Right kidney (tissue), 1 donor: ENCODE measurements around the gene SFRP5.

ENCODE experiments used
- DNase-seq: peaks from one replicate; pipeline ENCODE4 v3.0.0-alpha.2; 2016

The SFRP5 gene

DNA sequence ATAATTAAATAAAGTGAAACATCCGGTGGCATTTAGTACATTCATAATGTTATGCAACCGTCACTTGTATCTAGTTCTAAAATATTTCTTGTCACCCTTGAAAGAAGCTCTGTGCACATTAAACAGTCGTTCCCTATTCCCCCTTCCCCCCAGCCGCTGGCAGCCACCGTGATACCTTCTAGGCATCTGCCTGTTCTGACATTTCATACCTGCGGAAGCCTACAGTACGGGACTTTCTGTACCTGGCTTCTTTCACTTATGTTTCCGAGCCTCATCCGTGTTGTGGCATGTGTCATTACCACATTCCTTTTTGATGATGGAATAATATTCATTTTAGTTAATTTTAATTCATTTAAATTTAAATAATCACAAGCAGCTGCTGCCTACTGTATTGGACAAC is 13.9 kb upstream of the SFRP5 start:
- DNase-seq, result no peak

DNA sequence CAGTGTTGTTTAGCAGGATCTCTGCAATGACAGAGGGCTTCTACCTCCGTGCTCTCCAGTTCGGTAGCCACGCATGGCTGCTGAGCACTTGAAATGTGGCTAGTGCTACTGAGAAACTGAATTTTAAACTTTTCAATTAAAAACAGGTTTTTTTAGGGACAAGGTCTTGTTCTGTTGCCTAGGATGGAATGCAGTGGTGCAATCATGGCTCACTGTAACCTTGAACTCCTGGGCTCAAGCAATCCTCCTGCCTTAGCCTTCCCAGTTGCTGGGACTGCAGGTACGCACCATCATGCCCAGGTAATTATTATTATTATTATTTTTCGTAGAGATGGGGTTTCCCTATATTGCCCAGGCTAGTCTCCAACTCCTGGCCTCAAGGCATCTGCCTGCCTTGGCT is 13.4 kb upstream of the SFRP5 start:
- no peak for DNase-seq

DNA sequence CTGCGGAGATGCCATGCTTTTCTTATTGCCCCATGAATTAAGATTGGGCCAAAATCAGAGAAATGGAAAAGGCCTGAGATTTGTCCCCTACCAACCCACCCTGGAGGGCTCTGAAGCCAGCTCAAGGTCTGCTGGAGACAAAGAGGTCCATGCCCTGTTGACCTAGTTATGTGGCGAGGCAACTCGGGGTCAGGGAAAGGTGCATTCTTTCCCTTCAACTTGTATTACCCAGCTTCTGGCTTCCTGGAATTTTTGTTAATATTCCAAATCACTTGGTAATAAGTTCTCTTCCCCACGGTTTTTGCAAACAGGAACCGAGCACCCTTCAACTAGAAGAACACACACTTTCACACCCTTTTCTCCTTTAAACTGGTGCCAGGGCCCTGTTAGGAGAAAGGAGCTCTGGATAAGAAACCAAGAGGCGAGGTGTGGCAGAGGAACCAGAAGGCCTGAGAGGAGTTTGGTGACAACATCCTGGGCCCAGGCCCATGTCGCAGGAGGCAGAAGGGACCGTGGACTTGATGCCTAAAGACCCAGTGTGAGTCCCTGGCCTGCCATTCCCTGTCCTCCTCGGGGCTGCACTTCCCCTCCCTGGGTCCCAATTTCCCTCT is 12.5 kb upstream of the SFRP5 start:
- no peak for DNase-seq

DNA sequence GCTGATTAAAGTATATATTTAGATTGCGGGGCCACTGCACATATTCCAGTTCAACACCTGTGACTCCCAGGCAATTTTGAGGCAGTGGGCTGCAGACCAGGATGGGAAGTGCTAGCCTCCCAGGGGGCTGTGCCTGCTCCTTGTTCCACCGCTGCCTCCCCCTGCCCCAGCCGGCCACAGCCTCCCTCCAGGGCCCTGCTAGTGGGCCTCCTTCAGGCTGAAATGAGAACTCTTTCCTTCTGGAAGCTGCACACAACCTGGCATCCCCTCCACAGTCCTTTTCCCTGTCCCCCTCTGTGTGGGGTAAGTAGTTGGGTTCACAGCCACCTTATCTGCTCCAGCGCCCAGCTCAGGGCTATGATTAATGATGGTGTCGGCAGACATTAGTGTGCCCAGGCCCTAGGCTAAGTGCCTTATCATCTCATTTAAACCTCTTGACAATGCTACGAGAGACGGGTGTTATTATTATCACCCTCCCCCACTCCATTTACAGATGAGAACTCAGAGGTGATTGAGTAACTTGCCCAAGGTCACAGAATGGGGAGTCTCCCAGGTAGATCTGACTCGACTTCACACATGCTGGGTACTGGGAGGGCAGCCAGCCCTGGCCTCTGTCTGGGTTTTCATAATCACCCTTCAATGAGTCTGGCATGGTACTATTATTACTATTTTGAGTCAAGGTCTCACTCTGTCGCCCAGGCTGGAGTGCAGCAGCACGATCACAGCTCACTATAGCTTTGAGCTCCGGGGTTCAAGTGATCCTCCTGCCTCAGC is 10.8 kb upstream of the SFRP5 start:
- no peak for DNase-seq

DNA sequence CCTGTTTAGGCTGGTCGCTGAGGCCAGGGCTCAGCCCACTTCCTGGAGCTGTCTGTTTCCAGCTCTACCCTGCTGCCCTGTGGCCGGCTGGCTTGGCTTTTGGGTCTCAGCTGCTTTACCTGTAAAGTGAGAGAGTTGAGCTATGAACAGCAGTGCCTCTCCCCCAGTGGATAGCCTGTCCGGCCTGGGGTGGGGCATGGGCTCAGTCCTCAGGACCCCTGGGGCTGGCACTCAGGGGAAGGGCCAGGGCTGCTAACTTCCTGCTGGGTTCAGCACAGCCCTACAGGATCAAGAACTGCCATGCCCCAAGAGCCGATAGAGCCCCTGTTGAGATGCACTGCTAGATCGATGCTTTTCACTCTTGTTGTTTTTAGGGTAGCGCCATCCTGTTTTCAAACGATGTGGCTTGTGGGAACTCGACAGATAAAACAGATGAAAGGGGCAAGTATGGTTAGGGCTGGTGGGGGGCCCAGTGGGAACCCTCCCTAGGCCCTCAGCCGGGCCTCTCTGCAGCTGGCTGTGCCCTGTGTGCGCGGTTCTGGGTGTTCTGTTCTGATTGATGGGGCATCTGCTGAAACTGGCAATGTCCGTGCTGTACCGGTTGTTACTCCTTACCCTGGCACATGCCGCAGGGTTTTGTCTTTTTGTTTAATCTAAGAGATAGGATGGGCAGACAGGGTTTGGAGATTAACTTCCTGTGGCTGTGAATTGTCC is 10.0 kb upstream of the SFRP5 start:
- no peak for DNase-seq

DNA sequence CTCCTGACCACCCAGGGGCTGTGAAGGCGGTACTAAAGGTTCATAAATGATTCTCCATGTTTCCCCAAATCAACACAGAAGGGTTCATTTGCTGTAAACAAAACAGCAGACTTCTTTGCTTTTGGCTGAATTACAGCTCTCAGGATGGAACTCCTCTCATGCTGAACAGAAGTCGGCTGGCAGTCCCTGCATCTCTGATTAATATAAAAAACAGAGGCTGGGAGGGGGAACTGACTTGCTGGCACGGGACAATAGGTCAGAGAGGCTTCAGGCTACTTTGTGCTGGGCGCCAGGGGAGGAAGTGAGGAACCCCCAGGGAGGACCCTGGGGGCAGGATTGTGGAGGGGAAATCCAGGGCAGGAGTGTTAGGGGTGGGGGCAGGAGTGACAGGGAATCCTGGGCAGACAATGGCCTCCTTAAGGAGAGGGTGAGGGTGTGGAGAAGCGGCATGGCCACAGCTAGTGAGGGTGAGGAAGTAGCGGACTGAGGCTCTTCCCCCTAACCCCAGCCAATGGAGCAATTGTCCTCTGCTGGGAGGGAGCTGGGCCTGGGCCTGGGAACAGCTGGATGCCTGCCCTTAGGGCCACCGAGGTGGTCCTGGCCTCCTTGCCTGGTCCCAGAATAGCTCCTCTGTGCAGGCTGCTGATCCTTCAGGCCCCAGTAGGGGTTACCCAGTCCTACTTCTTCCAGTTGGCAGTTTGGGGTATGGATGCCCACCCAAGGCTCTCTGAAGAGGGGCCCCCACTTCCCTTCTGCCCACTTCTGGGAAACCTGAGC is 9.2 kb upstream of the SFRP5 start:
- DNase-seq, result no peak

DNA sequence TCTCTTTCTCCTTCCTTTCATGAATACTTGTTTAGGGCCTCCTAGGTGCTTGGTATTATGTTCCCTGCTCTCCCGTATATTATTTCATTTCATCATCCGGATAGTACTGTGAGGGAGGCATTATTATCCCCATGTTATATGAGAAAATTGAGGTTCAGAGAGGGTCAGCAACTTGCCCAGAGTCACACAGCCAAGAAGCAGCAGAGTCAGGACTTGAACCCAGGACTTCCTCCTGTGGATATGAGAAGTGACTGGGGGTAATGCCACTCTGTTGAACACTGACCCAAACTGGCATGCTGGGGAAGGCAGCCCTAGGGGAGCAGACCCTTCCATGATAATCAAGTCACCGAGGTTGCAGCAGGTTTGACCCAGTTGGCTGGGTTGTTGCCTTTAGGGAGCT is 8.2 kb upstream of the SFRP5 start:
- no peak for DNase-seq

DNA sequence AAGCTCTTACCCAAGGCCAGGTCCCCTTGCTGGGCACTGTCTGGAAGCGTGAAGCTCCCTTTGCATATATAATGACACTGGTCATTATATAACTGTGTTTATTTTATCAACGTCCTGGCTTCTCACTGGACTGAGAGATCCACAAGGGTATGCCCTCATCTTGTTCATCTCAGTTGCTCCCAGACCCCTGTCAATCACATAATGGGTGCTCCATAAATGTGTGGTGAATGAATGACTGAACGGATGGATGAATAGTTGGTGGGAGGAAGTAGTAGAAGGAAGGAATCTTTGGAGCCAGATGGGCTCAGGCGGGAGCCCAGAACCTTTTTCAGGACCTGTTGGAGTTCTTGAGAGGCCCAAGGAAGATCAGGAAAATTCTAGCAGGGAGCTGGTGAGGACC is 7.7 kb upstream of the SFRP5 start:
- DNase-seq, result no peak

DNA sequence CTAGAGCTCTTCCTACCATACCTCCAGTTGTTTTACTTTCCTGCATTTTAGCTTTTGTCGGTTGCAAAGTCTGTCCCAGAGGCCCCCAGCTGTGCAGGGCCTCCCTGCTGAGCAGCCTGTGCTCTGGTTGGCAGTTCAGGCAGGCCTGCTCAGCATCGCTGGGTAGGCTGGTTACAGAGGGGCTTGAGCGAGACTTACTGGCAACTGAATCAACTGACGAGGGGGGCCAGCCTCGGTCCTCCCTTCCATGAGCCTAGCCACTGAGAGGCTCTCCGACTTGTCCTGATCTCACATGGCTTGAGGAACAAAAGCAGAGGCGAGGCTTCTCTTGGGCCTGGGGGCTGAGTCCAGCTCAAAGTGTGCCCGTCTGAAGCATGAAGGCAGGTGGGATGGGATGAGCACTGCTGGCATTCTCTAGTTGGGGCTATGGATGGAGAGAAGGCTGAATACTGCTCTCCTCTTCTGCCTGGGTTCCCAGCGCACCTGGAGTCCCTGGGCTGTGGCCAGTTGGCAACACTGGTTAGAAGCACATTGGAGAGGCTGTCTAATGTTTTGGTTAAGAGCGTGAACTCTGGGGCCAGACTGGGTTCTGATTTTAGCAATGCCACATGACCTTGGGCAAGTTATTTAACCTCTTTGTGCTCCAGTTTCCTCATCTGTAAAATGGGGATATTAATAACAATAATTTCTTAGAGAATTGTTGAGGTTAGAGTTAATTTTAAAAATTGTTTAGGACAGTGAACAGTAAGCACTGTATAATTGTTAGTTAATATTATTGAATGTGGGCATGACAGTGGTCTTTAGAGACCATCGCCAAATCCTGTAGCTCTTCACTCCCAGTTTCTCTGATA is 6.9 kb upstream of the SFRP5 start:
- no peak for DNase-seq

DNA sequence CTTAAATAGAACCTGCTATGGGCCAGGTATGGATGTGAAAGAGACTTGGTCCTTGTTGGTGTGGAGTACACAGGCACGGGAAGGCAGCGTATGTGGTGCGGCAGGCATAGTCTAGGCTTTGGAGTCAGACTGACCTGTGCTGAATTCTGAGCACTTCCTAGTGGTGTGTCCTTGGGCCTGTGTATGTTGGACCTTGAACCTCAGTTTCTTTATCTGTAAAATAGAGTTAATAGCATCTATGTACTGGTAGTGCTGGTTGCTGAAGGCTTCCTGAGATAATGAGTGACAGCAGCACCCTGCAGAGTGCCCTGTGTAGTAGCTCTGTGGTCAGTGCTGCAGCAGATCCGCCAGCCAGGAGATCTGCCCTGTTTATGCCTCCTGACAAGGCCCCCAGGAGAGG is 5.3 kb upstream of the SFRP5 start:
- DNase-seq, result no peak

DNA sequence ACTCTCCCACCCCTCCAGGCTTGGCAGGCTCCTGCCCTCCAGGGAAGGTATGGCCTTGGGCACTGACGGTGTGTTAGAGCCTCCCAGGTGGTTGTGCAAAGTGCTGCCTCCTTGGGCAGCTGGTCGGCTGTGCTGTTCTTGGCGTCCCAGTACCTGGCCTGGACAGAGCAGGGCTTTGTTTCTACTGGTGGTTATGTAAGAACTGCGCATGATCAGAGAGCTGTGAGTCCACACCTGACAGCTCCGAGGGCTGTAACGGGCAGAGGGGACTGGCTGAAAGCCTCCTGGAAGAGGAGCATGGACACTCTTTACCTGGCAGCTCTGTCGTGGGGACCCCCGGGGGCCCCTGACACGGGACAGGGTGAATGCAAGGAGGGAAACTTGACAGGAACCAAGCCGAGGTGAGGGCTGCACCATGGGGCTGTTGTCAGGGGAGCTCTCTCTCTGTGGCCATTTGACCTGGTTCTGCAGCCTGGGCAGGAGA is 3.1 kb upstream of the SFRP5 start:
- DNase-seq, result no peak

DNA sequence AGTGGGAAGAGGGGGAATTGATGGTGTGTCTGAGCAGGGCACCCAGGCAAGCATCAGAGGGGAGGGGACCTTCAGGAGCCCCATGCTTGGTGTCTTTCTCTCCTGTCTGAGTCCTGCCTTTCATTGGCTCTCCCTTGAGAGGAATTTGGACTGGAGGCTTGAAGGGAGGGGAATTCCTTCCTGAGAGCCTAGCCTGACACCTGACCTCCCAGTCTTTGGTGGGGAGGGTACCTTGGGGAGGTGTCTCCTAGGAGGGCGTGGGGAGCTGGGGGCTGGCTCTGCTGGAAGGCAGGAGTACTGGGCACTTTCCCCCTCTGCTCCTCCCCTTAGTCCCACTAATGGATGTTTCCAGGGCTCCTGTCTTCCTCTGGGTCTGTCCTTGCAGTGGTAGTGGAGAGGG is 1.3 kb upstream of the SFRP5 start:
- no peak for DNase-seq

DNA sequence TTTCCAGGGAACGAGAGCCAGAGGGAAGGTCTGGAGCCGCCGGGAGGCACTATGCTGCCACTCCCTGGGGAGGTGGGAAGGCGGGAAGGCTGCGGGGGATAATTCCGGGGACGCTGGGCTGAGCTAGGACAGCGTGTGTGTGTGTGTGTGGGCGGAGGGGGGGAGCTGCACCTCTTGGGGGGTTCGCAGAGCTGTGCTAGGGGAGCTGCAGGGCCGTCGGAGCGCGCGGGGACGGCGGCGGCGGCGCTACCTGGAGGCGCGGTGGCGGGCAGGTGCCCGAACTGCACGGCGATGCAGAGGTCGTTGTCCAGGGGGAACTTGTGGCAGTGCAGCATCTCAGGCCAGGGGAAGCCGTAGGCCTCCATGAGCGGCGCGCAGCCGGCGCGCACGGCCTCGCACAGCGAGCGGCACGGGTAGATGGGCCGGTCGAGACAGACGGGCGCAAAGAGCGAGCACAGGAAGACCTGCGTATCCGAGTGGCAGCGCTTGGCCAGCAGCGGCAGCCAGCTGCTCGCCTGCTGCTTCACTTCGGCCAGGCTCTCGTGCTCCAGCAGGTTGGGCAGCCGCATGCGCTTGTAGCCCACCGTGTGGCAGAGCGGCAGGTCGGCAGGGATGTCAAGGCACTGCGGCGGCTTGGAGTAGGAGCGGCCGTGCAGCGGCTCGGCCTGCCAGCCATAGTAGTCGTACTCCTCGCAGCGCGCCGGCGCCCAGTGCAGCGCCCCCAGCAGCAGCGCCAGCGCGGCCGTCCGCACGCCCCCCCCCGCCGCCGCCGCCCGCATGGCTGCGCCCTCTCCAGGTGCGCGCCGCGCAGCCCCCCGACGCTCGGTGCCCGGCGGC is 526 bp downstream of the SFRP5 start:
- peak; percentile 68 for DNase-seq

DNA sequence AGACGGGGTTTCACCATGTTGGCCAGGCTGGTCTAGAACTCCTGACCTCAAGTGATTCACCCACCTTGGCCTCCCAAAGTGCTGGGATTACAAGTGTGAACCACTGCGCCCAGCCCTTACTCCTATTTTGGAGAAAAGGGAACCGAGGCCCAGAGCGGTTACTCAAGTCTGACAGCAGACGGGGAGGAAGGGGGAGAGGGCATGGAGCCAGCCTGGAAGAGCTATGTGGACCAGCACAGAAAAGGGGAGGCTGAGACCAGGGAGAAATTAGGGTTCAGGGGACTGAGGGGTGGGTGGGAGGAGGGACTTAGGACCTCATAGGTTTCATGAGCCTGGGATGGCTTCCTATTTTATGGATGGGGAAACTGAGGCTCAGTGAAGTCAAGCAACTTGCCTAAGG is 1.5 kb downstream of the SFRP5 start:
- DNase-seq, result no peak

DNA sequence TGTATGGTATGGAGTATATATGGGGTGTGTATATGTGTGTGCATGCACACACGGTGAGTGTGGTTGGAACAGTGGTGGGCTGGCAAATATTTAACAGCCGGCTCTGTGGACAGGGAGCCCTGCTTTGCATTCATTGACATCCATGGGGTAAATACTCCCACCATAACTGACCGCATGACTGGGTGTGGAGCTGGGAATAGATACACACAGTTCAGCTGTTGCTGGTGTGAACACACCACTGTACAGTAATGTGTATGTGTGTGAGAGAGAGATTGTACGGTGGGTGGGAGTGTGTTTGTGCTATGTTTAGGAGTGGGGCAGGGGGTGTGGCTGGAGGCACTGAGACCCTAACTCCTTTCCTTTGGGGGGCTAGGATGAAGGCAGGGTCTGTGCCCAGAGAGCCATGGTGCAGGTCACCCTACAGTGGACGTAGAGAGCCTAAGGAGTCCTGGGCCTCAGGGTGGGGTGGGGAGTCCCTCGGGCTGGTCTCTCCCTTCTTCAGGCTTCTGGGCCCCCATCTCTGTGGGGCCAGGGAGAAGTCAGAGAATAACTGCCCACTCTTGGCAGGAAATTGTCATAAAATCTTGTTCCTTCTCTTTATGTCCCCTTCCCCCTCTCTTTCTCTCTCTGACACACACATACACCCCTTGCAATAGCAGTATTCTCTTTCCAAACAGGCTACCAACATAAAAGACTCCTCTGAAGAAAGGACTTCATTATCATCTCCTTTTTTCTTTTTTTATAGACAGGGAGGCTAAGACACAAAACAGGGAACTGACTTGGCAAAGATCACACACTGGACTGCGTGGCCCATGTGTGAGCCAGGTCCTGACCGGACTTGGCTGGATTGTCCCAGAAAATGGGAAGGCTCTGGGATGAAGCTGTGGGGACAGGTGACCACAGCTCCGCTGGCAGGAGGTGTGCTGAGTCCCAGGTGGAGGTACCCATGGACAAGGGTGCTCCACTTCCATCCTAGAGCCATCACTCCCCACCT is 3.2 kb downstream of the SFRP5 start:
- no peak for DNase-seq

DNA sequence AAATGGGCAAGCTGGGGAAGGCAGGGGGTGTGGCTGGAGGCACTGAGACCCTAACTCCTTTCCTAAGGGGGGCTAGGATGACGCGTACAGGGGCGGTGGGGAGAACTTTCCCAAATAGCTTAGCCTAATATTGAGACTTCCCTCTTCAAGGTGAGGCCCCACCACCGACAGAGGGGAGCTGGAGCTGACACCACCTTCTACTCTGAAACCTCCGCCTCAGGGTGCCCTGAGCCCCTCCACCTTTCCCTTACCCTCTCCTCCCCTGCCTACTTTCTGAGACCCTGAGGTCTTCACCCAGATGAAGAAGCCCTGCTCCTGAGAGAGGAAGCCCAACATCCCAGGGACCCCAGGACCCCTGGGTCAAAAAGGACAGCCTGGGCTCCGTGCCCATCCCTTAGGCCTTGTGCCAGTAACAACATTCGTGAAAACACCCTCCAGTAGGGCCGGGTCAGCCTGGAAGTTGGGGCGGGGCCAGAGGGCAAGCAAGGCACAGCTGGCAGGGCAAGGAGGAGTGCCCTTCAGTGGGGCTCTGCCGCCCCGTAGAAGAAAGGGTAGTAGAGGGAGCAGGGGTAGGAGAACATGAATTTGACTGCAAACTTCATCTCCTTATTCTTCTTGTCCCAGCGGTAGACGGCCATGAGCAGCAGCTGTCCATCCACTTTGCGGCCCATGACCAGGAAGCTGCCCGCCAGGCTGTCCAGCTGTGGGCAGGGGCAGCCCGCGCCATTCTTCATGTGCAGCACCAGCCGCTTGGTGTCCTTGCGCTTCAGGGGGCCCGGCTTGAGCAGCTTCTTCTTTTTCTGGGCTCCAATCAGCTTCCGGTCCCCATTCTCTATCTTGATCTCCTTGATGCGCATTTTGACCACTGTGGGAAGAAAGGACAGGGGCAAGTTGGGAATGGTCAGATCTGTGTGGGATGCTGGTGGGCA is 4.5 kb downstream of the SFRP5 start:
- no peak for DNase-seq

DNA sequence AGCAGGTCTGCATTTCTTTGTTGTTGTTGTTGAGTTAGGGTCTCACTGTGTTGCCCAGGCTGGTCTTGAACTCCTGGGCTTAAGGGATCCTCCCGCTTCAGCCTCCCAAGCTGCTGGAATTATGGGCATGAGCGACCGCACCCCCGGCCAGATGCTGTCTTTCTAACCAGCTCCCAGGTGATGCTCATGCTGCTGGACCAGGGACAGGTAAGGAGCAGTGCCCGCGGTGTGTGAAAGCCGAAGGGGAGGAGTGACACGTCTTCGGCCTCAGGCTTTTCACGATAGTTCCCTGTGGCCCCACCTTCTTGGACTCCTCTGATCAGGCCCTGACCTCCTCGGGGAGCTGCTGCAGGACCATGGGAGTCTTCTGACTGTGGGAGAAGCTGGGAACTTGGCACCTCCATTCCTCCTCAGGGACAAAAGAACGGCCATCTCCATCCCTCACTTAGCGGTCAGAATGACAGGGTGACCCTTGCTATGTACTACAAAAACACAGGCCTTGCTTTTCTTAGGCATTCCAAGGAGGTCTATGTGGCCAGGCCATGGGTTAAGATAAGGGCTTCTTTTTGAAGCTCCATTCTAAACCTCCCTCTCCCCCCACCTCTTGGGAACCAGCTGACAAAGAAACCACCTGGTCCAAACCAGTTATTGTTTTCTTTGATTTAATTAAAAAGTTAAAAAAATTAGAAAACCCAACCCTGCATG is 5.5 kb downstream of the SFRP5 start:
- no peak for DNase-seq

DNA sequence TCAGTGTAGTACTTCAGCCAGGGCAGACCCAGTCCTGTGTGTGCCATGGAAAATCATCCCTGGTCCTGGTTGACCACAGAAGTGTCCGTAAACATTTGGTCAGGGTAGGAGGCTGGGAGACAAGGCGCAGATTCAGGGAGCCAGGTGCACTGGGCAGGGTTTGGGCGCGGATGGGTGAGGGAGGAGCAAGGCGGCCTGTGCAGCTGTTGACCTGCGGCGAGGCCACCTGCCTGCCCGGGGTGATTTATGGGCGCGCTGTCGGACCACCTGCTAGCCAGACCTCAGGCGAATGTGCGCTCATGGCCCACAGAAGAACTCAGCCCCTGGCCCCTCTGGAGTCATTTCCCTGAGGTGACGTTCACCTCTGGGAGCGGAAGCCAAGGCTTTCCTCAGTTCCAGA is 6.6 kb downstream of the SFRP5 start:
- no peak for DNase-seq
